HepG2 (cell line): Measurements from ENCODE around the gene DDX24. TPM values are rescaled to one million over a fixed set of nuclear protein-coding genes. Genes with fewer than 3 reads are reported as not detected.
A peak's percentile ranks its signal among the peaks of the same experiment; 100 is the strongest.

Experiments
- ATAC-seq: fragments of 200-7000 bp; cut with Tn5 transposase; 3 replicates; pipeline ENCODE4 v1.9.1; 2020; ENCODE audit warnings: mild to moderate bottlenecking, moderate library complexity
- BruUV-seq: library from RNA; stranded (reverse); fragments of 400-500 nt; replicated peaks from 2 replicates; lab custom pipeline; 2021; lab: Mats Ljungman, UMichigan
- CTCF ChIA-PET: fragments of 300-600 bp; formaldehyde crosslinking; extraction: SDS; loops from one replicate; lab custom pipeline; 2021; ENCODE audit warnings: low total read pairs, inconsistent platforms, low intra/inter-chr PET ratio; lab: Yijun Ruan, JAX
- POLR2A ChIA-PET: fragments of 350-600 bp; sonication (Branson Sonifier 250); formaldehyde crosslinking; loops from one replicate; lab custom pipeline; 2020; ENCODE audit warnings: antibody characterized with exemption, inconsistent platforms; lab: Yijun Ruan, JAX
- DNase-seq: peaks from one replicate; pipeline ENCODE4 v3.0.0-alpha.2; 2015; ENCODE audit warnings: low spot score
- FAIRE-seq: peaks from 3 replicates; lab custom pipeline; 2011; peaks lifted over from hg19 to GRCh38; lab: Jason Lieb, UNC
- H2AFZ ChIP-seq: one replicate; pipeline ENCODE4 v1.6.1; 2011; ENCODE audit warnings: low read length, inconsistent platforms
- H3K27ac ChIP-seq: fragments of 300-600 bp; 3 replicates; pipeline ENCODE4 v1.8.0; 2011; ENCODE audit warnings: mixed run types, mild to moderate bottlenecking, mixed read lengths, low read length, inconsistent platforms; ENCODE audit not compliant: insufficient read depth; ENCODE audit errors: extremely low read length
- H3K27me3 ChIP-seq, 2 experiments: fragments of 200-600 bp in 1 of 2; 2 replicates in 1 of 2; 3 replicates in 1 of 2; pipeline versions ENCODE4 v1.6.0 to v1.8.0; 2011; ENCODE audit warnings: low read length in 2 of 2, mild to moderate bottlenecking in 2 of 2, moderate library complexity in 2 of 2, inconsistent platforms in 1 of 2; ENCODE audit not compliant: insufficient read depth in 2 of 2, control insufficient read depth in 1 of 2
- H3K36me3 ChIP-seq, 2 experiments: fragments of 200-600 bp in 1 of 2; replicated peaks in 1 of 2; 2 replicates in 1 of 2; 3 replicates in 1 of 2; pipeline versions ENCODE4 v1.5.1 to v1.8.0; 2011; ENCODE audit warnings: low read length in 2 of 2, inconsistent platforms in 1 of 2; ENCODE audit not compliant: insufficient read depth in 2 of 2, control insufficient read depth in 1 of 2
- H3K4me1 ChIP-seq: 2 replicates; pipeline ENCODE4 v1.5.1; 2012; ENCODE audit warnings: low read length, inconsistent platforms; ENCODE audit not compliant: insufficient read depth
- H3K4me2 ChIP-seq: 2 replicates; pipeline ENCODE4 v1.6.0; 2011; ENCODE audit warnings: low read depth, low read length, inconsistent platforms
- H3K4me3 ChIP-seq, 3 experiments: fragments of 200-600 bp in 1 of 3; sonication (generic), shearing (Covaris generic) in 1 of 3; replicated peaks in 1 of 3; 2 replicates each; pipeline ENCODE4 v1.5.1; 2011 to 2016; ENCODE audit warnings: low read length in 3 of 3, inconsistent platforms in 2 of 3, low read depth in 2 of 3, mild to moderate bottlenecking in 2 of 3, control low read depth in 1 of 3, mixed read lengths in 1 of 3; ENCODE audit not compliant: insufficient read depth in 1 of 3
- H3K79me2 ChIP-seq: one replicate; pipeline ENCODE4 v1.6.1; 2011; ENCODE audit warnings: low read length, inconsistent platforms; ENCODE audit not compliant: insufficient read depth
- H3K9ac ChIP-seq: 2 replicates; pipeline ENCODE4 v1.6.0; 2011; ENCODE audit warnings: mild to moderate bottlenecking, low read depth, low read length, inconsistent platforms; ENCODE audit not compliant: insufficient read depth
- H3K9me3 ChIP-seq: 2 replicates; pipeline ENCODE4 v1.5.1; 2012; ENCODE audit warnings: mild to moderate bottlenecking, low read length
- H4K20me1 ChIP-seq: 2 replicates; pipeline ENCODE4 v1.6.0; 2011; ENCODE audit warnings: inconsistent platforms, mild to moderate bottlenecking, low read length, moderate library complexity; ENCODE audit not compliant: insufficient read depth
- ARID5B ChIP-seq: IDR thresholded peaks from 2 replicates; pipeline ENCODE4 v1.4.0; 2020; ENCODE audit warnings: mild to moderate bottlenecking, missing genetic modification reagents
- ATF4 ChIP-seq, 2 experiments: fragments of 450-650 bp in 1 of 2; sonication (generic) in 1 of 2; formaldehyde crosslinking; IDR thresholded peaks; 2 replicates each; pipeline versions ENCODE4 v1.5.0 to v1.8.0; 2020 to 2022; ENCODE audit warnings: mild to moderate bottlenecking in 1 of 2, missing genetic modification reagents in 1 of 2
- FOSL2 ChIP-seq: sonication (generic); formaldehyde crosslinking; IDR thresholded peaks from 2 replicates; pipeline ENCODE4 v1.4.0; 2020; ENCODE audit warnings: missing genetic modification reagents
- FOXK2 ChIP-seq: fragments of 450-650 bp; IDR thresholded peaks from 2 replicates; pipeline ENCODE4 v1.6.1; 2016
- JUN ChIP-seq: sonication (generic); formaldehyde crosslinking; IDR thresholded peaks from 2 replicates; pipeline ENCODE4 v1.4.0; 2020; ENCODE audit warnings: mild to moderate bottlenecking, missing genetic modification reagents
- MNT ChIP-seq: fragments of 450-650 bp; IDR thresholded peaks from 2 replicates; pipeline ENCODE4 v1.6.1; 2016
- REL ChIP-seq: sonication (generic); formaldehyde crosslinking; conservative IDR thresholded peaks from 2 replicates; pipeline ENCODE4 v1.8.0; 2022; ENCODE audit warnings: mild to moderate bottlenecking, missing genetic modification reagents, moderate library complexity
- REPIN1 ChIP-seq: sonication (generic); formaldehyde crosslinking; IDR thresholded peaks from 2 replicates; pipeline ENCODE4 v1.8.0; 2022; ENCODE audit warnings: missing genetic modification reagents, low read depth, mild to moderate bottlenecking, borderline replicate concordance
- SMC3 ChIP-seq: IDR thresholded peaks from 2 replicates; pipeline ENCODE4 v1.6.1; 2011; ENCODE audit warnings: low read length, improper control_type of control experiment
- ZNF501 ChIP-seq: sonication (generic); formaldehyde crosslinking; IDR thresholded peaks from 2 replicates; pipeline ENCODE4 v1.5.1; 2020; ENCODE audit warnings: mild to moderate bottlenecking, moderate library complexity, missing genetic modification reagents
- ZNF644 ChIP-seq: IDR thresholded peaks from 2 replicates; pipeline ENCODE4 v1.6.1; 2016; ENCODE audit warnings: low read depth
- WGBS: methylation state at CpG from one replicate; pipeline ENCODE4 v1.1.6; 2017; ENCODE audit warnings: low lambda C conversion rate; 5-methylcytosine and 5-hydroxymethylcytosine counted together
- in situ Hi-C: cut with HindIII; loops from 2 replicates; pipeline ENCODE4 v1.10.0; 2017; ENCODE audit warnings: low pct_unique_long_range_greater_than_20kb; ENCODE audit not compliant: extremely low pct_ligation_motif_present
- intact Hi-C: fragments of 100-400 bp; cut with micrococcal nuclease; formaldehyde crosslinking; loops from one replicate; pipeline ENCODE4 v1.10.0; 2022; ENCODE audit not compliant: unreplicated experiment
- polyA plus RNA-seq, 8 experiments: library from polyadenylated mRNA; depleted of rRNA in 3 of 8; stranded (reverse) in 7 of 8; unstranded in 1 of 8; fragments of >200 nt; fragmentation: Illumina TruSeq in 4 of 8; extraction: Trizol in 4 of 8; gene quantifications; 2 replicates each; pipeline versions ENCODE4 v1.2.1 to v1.2.3, GENCODE V29; 2011 to 2016; ENCODE audit warnings: low read depth in 4 of 8, missing spikeins in 1 of 8, mixed read lengths in 1 of 8; ENCODE audit not compliant: insufficient read depth in 1 of 8
- total RNA-seq, 5 experiments: library from RNA; depleted of rRNA; stranded (reverse); fragments of >200 nt; fragmentation: Illumina TruSeq; extraction: Trizol; gene quantifications; 2 replicates each; pipeline ENCODE4 v1.2.3, GENCODE V29; 2016; ENCODE audit warnings: low read depth in 1 of 5

DDX24 gene
- total and polyA plus RNA-seq, 2 of the 13 experiments (the other 11 are each of a cell fraction or from before 2014, with no cell fraction given): 67.3 to 149 TPM

- no peaks in the 10 kb centered on the region for H3K9me3 ChIP-seq
- peak; percentile 73 for DNase-seq
- WGBS: 14% methylated on average over 8 of the region's 12 CpGs
- ChIA-PET POLR2A (interaction anchor here (0.6 to 1.8 kb wide), 12 partner anchors 8 to 256 kb away, joined by 3 to 7 read pairs (median 4); partner anchors contain the start of genes DDX24, IFI27L1, OTUB2 and SERPINA10), CTCF (interaction anchor here (1.1 to 1.4 kb wide), 4 partner anchors 66 to 144 kb away, joined by 3 to 11 read pairs (median 4); no protein-coding TSS in a partner anchor)
- H3K27me3 ChIP-seq: no peaks in the 10 kb centered on the region
- no peaks in the 10 kb centered on the region for H4K20me1 ChIP-seq
- 0 out of 2 replicates have a peak overlapping the region, but pooled peaks have one; percentile 9 for H3K4me2 ChIP-seq
- no peak overlapping the region for H3K27ac ChIP-seq
- ATAC-seq: peak; percentile 90
- in situ Hi-C loops: loop anchor here (5.0 kb wide), 1 partner anchor 101 kb away; no protein-coding TSS in a partner anchor
- H3K9ac ChIP-seq: no peak overlapping the region
- H3K36me3 ChIP-seq: peaks cover 0 to 3% of the 10 kb centered on the region in 2 experiments; a peak in 1 of 5 replicates
- peak; percentile 92 for FAIRE-seq
- no peak overlapping the region for H2AFZ ChIP-seq
- H3K4me3 ChIP-seq: no peak overlapping the region
- H3K79me2 ChIP-seq: no peaks in the 10 kb centered on the region
- peaks cover 44% of the 10 kb centered on the region for H3K4me1 ChIP-seq
- intact Hi-C loops: loop anchor here (1.0 to 5.0 kb wide), 3 partner anchors 46 to 271 kb away; partner anchors contain the start of genes DDX24 and IFI27L1
- no TSS peak for BruUV-seq
- no peak for TF ChIP-seq JUN (CRISPR knock-in tag)
- TF ChIP-seq FOSL2: peak; percentile 28; the same call in 1 of the 2 replicates
- 0 out of 2 replicates have a peak, but pooled peaks have one; percentile 6 for TF ChIP-seq MNT
- TF ChIP-seq FOXK2: no peak
- no peak for TF ChIP-seq REL (CRISPR knock-in tag)
- TF ChIP-seq SMC3: peak; percentile 94
- no peak for TF ChIP-seq ATF4 (CRISPR knock-in tag; IDR thresholded peaks at IDR 0.05)
- 0 out of 2 replicates have a peak, but pooled peaks have one; percentile 29 for TF ChIP-seq ARID5B (CRISPR knock-in tag)
- 0 out of 2 replicates have a peak, but pooled peaks have one; percentile 27 for TF ChIP-seq ZNF501 (CRISPR knock-in tag)
- peak; percentile 21; the same call in 1 of the 2 replicates for TF ChIP-seq ZNF644 (CRISPR knock-in tag)
- 0 out of 2 replicates have a peak, but pooled peaks have one; percentile 30 for TF ChIP-seq REPIN1 (CRISPR knock-in tag)
These were observed 44.5 kb downstream of the DDX24 start for GRCh38 chr14:94036313-94037167.
